AG08395 (cell line): ENCODE measurements around the gene ESYT3.
"Not testable (repeated sequence)": the region's sequence is repeated elsewhere in the genome, so short reads cannot be mapped to it uniquely, and the experiment has no call there.

ENCODE experiments used
- DNase-seq: peaks from one replicate; pipeline ENCODE4 v3.0.0; 2012; ENCODE audit warnings: mixed read lengths, low spot score

Gene ESYT3

GRCh38 chr3:138408751-138409570 is 25.5 kb upstream of the ESYT3 start:
- DNase-seq = peak; percentile 41

- DNase-seq = peak; percentile 78
Observed at GRCh38 chr3:138412821-138413551, 21.4 kb upstream of the ESYT3 start.

GRCh38 chr3:138416236-138416635 is 18.2 kb upstream of the ESYT3 start:
- not testable (repeated sequence) for DNase-seq

- peak; percentile 89 for DNase-seq
Observed at GRCh38 chr3:138417559-138417982, 16.8 kb upstream of the ESYT3 start.

- DNase-seq = no peak
Observed at GRCh38 chr3:138418601-138419206, 15.7 kb upstream of the ESYT3 start.

GRCh38 chr3:138423316-138423715 is 11.1 kb upstream of the ESYT3 start:
- DNase-seq = no peak

GRCh38 chr3:138424323-138424722 is 10.1 kb upstream of the ESYT3 start:
- no peak for DNase-seq

GRCh38 chr3:138426211-138426610 is 8.2 kb upstream of the ESYT3 start:
- DNase-seq = peak; percentile 30

GRCh38 chr3:138426754-138427153 is 7.7 kb upstream of the ESYT3 start:
- not testable (repeated sequence) for DNase-seq

GRCh38 chr3:138429665-138430064 is 4.8 kb upstream of the ESYT3 start:
- no peak for DNase-seq

- no peak for DNase-seq
Observed at GRCh38 chr3:138432576-138433240, 1.7 kb upstream of the ESYT3 start.

GRCh38 chr3:138433892-138434275 is 532 bp upstream of the ESYT3 start:
- no peak for DNase-seq

- peak; percentile 19 for DNase-seq
Observed at GRCh38 chr3:138434875-138435772, 708 bp downstream of the ESYT3 start.

GRCh38 chr3:138435840-138436239 is 1.4 kb downstream of the ESYT3 start:
- DNase-seq = no peak

GRCh38 chr3:138437281-138437680 is 2.9 kb downstream of the ESYT3 start:
- no peak for DNase-seq

GRCh38 chr3:138438896-138439295 is 4.5 kb downstream of the ESYT3 start:
- DNase-seq = peak; percentile 63

- peak; percentile 51 for DNase-seq
Observed at GRCh38 chr3:138439646-138440045, 5.2 kb downstream of the ESYT3 start.

GRCh38 chr3:138440121-138440521 is 5.7 kb downstream of the ESYT3 start:
- DNase-seq = peak; percentile 36

- DNase-seq = peak; percentile 65
Observed at GRCh38 chr3:138440596-138440995, 6.2 kb downstream of the ESYT3 start.

GRCh38 chr3:138441256-138441655 is 6.8 kb downstream of the ESYT3 start:
- DNase-seq = no peak

- peak; percentile 57 for DNase-seq
Observed at GRCh38 chr3:138441742-138442141, 7.3 kb downstream of the ESYT3 start.
